Liver (tissue), 9 donors: Measurements from ENCODE around the gene ZNF536. TPM values are rescaled to one million over a fixed set of nuclear protein-coding genes. Genes with fewer than 3 reads are reported as not detected.

Experiments used
- DNase-seq: peaks from one replicate; pipeline ENCODE4 v3.0.0-alpha.2; 2017; ENCODE audit warnings: low spot score
- H3K27ac ChIP-seq, 2 donors: one replicate each; pipeline ENCODE4 v1.7.0; 2013; ENCODE audit warnings: inconsistent platforms in 2 of 2, low read length in 2 of 2, control low read depth in 1 of 2, low read depth in 1 of 2, mild to moderate bottlenecking in 1 of 2
- H3K27me3 ChIP-seq, 4 donors: one replicate each; pipeline versions ENCODE4 v1.6.1 to v1.7.0; 2013; ENCODE audit warnings: low read length in 3 of 4, inconsistent platforms in 1 of 4, mild to moderate bottlenecking in 1 of 4, moderate library complexity in 1 of 4; ENCODE audit not compliant: control insufficient read depth in 4 of 4, insufficient read depth in 4 of 4
- H3K36me3 ChIP-seq, 4 donors: one replicate each; pipeline versions ENCODE4 v1.6.1 to v1.7.0; 2013; ENCODE audit warnings: low read length in 3 of 4, mild to moderate bottlenecking in 3 of 4, low read depth in 1 of 4, moderate library complexity in 1 of 4; ENCODE audit not compliant: control insufficient read depth in 4 of 4, insufficient read depth in 3 of 4
- H3K4me1 ChIP-seq, 4 donors: one replicate each; pipeline versions ENCODE4 v1.6.1 to v1.7.0; 2013; ENCODE audit warnings: low read length in 3 of 4, mild to moderate bottlenecking in 3 of 4, moderate library complexity in 1 of 4; ENCODE audit not compliant: control insufficient read depth in 4 of 4, insufficient read depth in 4 of 4
- H3K4me3 ChIP-seq, 3 donors: one replicate each; pipeline versions ENCODE4 v1.6.1 to v1.7.0; 2013; ENCODE audit warnings: low read length in 3 of 3, control low read depth in 1 of 3, low read depth in 1 of 3, mild to moderate bottlenecking in 1 of 3
- H3K9ac ChIP-seq, 2 donors: one replicate each; pipeline ENCODE4 v1.7.0; 2013; ENCODE audit warnings: low read length in 2 of 2, mild to moderate bottlenecking in 2 of 2, moderate library complexity in 2 of 2, control low read depth in 1 of 2, low read depth in 1 of 2
- H3K9me3 ChIP-seq, 4 donors: one replicate each; pipeline versions ENCODE4 v1.6.1 to v1.7.0; 2013; ENCODE audit warnings: low read length in 3 of 4; ENCODE audit not compliant: control insufficient read depth in 4 of 4
- CTCF ChIP-seq: fragments of 150-350 bp; IDR thresholded peaks from 2 replicates; pipeline ENCODE4 v1.5.1; 2017; ENCODE audit warnings: improper control_type of control experiment, low read depth, low read length; ENCODE audit not compliant: missing input control
- EGR1 ChIP-seq, 2 donors: IDR thresholded peaks; 2 replicates each; pipeline ENCODE4 v1.6.1; 2016 to 2018; ENCODE audit warnings: antibody characterized with exemption in 2 of 2, low read depth in 2 of 2
- FOXA1 ChIP-seq: IDR thresholded peaks from 2 replicates; pipeline ENCODE4 v1.6.1; 2016; ENCODE audit warnings: antibody characterized with exemption
- GABPA ChIP-seq, 2 donors: IDR thresholded peaks in 1 of 2; conservative IDR thresholded peaks in 1 of 2; 2 replicates each; pipeline ENCODE4 v1.6.1; 2016; ENCODE audit warnings: antibody characterized with exemption in 2 of 2, mild to moderate bottlenecking in 1 of 2, moderate library complexity in 1 of 2
- HNF4A ChIP-seq, 2 donors: conservative IDR thresholded peaks; 2 replicates each; pipeline ENCODE4 v1.6.1; 2016; ENCODE audit warnings: antibody characterized with exemption in 2 of 2, mild to moderate bottlenecking in 2 of 2
- HNF4G ChIP-seq: IDR thresholded peaks from 2 replicates; pipeline ENCODE4 v1.6.1; 2016; ENCODE audit warnings: antibody characterized with exemption
- JUND ChIP-seq, 2 donors: IDR thresholded peaks; 2 replicates each; pipeline ENCODE4 v1.6.1; 2016; ENCODE audit warnings: antibody characterized with exemption in 2 of 2
- RAD21 ChIP-seq, 2 donors: IDR thresholded peaks; 2 replicates each; pipeline ENCODE4 v1.6.1; 2016; ENCODE audit warnings: antibody characterized with exemption in 2 of 2, mild to moderate bottlenecking in 2 of 2
- REST ChIP-seq: IDR thresholded peaks from 2 replicates; pipeline ENCODE4 v1.6.1; 2016; ENCODE audit warnings: antibody characterized with exemption, mild to moderate bottlenecking
- RXRA ChIP-seq, 2 donors: IDR thresholded peaks; 2 replicates each; pipeline ENCODE4 v1.6.1; 2017 to 2018; ENCODE audit warnings: antibody characterized with exemption in 2 of 2, mild to moderate bottlenecking in 1 of 2
- SP1 ChIP-seq: IDR thresholded peaks from 2 replicates; pipeline ENCODE4 v1.6.1; 2018; ENCODE audit warnings: antibody characterized with exemption, mild to moderate bottlenecking
- TAF1 ChIP-seq: conservative IDR thresholded peaks from 2 replicates; pipeline ENCODE4 v1.6.1; 2016; ENCODE audit warnings: antibody characterized with exemption, mild to moderate bottlenecking
- YY1 ChIP-seq: IDR thresholded peaks from 2 replicates; pipeline ENCODE4 v1.6.1; 2016; ENCODE audit warnings: antibody characterized with exemption, mild to moderate bottlenecking
- ZBTB33 ChIP-seq: IDR thresholded peaks from 2 replicates; pipeline ENCODE4 v1.6.1; 2016; ENCODE audit warnings: antibody characterized with exemption
- WGBS: extraction: QIAGEN DNeasy Blood & Tissue Kit; methylation state at CpG from one replicate; pipeline ENCODE4 v1.1.7; 2013; 5-methylcytosine and 5-hydroxymethylcytosine counted together
- polyA plus RNA-seq, 2 donors: library from polyadenylated mRNA; stranded (reverse) in 1 of 2; unstranded in 1 of 2; fragments of 200-250 nt in 1 of 2; fragments of >200 nt in 1 of 2; fragmentation: Nextera tagmentation in 1 of 2; extraction: Ambion mirVana in 1 of 2; gene quantifications; one replicate each; pipeline versions ENCODE4 v1.2.1 to v1.2.3, GENCODE V29; 2013 to 2015
- total RNA-seq, 2 donors: library from RNA; depleted of rRNA; stranded (reverse); fragments of >200 nt; gene quantifications; one replicate each; pipeline ENCODE4 v1.2.3, GENCODE V29; 2014
- TF ChIP-seq, protein P1 (sequence below): IDR thresholded peaks from 2 replicates; pipeline ENCODE4 v1.6.1; 2016; ENCODE audit warnings: antibody characterized with exemption
- donor health status: healthy.
- donor health status: healthy.
- donor health status: healthy.
- donor health status: healthy.
- donor health status: healthy.

The ZNF536 gene
- total and polyA plus RNA-seq, 4 donors, result 0.02 to 0.17 (median 0.08) TPM

DNA sequence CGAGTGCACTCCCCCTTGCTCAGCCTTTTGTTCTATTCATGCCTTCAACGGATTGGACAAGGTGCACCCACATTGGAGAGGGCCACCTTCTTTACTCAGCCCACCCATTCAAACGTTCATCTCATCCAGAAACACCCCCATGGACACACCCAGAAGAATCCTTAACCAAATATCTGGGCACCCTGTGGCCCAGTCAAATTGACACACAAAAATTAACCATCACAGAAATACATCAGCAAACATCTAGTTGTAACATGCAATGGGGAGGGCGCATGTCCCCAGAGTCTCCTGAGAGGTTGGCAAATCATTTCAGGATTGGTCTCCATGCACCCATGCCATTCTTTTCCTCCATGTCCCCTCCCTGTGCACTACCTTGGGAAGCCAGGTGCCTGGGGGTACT is 167.1 kb downstream of the ZNF536 start (continued):
- TF ChIP-seq TAF1 (no peak), CTCF (no peak), FOXA1 (no peak)

- Histone ChIP-seq H3K36me3 (no peaks in the 10 kb centered on the region), H3K4me3 (no peak overlapping the region), H3K4me1 (no peaks in the 10 kb centered on the region), H3K27me3 (no peaks in the 10 kb centered on the region), H3K27ac (no peak overlapping the region), H3K9me3 (peaks cover 0 to 3% (median 0%) of the 10 kb centered on the region in 4 donors), H3K9ac (no peak overlapping the region)
- no peak for DNase-seq
- WGBS, result 81% methylated on average over 11 of the region's 11 CpGs
- no peak for TF ChIP-seq YY1
- TF ChIP-seq GABPA (IDR thresholded peaks at IDR 0.05 in 1 of 2, conservative IDR thresholded peaks at IDR 0.05 in 1 of 2), result no peak
Measured at GRCh38 chr19:30539981-30540380, 167.8 kb downstream of the ZNF536 start.

- DNase-seq, result no peak
- Histone ChIP-seq H3K27me3 (no peaks in the 10 kb centered on the region), H3K9me3 (peaks cover 0 to 3% (median 0%) of the 10 kb centered on the region in 4 donors), H3K4me3 (no peak overlapping the region), H3K27ac (no peak overlapping the region), H3K9ac (no peak overlapping the region), H3K4me1 (no peaks in the 10 kb centered on the region), H3K36me3 (no peaks in the 10 kb centered on the region)
- TF ChIP-seq RXRA (IDR thresholded peaks at IDR 0.05) (no peak), SP1 (no peak), FOXA1 (no peak), HNF4A (conservative IDR thresholded peaks at IDR 0.05) (no peak), CTCF (no peak), RAD21 (IDR thresholded peaks at IDR 0.05) (no peak), REST (no peak), ZBTB33 (no peak), YY1 (no peak), EGR1 (IDR thresholded peaks at IDR 0.05; ENCODE audit: low read depth in 2 of 2) (no peak), GABPA (IDR thresholded peaks at IDR 0.05 in 1 of 2, conservative IDR thresholded peaks at IDR 0.05 in 1 of 2) (no peak), HNF4G (no peak), JUND (IDR thresholded peaks at IDR 0.05) (no peak)
- TF ChIP-seq, protein P1, sequence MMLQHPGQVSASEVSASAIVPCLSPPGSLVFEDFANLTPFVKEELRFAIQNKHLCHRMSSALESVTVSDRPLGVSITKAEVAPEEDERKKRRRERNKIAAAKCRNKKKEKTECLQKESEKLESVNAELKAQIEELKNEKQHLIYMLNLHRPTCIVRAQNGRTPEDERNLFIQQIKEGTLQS, result no peak
- 64% methylated on average over 6 of the region's 6 CpGs for WGBS
Measured at GRCh38 chr19:30540761-30541160, 168.6 kb downstream of the ZNF536 start.
